GM21723 (cell line): ENCODE data around the gene ZNF584.
"Not testable (repeated sequence)": the region's sequence is repeated elsewhere in the genome, so short reads cannot be mapped to it uniquely, and the experiment has no call there.

Experiments used
- ATAC-seq: cut with Tn5 transposase; IDR thresholded peaks from one replicate; pipeline ENCODE4 v1.9.1; 2021; ENCODE audit warnings: mild to moderate bottlenecking, moderate library complexity; ENCODE audit not compliant: unreplicated experiment

The ZNF584 gene

DNA sequence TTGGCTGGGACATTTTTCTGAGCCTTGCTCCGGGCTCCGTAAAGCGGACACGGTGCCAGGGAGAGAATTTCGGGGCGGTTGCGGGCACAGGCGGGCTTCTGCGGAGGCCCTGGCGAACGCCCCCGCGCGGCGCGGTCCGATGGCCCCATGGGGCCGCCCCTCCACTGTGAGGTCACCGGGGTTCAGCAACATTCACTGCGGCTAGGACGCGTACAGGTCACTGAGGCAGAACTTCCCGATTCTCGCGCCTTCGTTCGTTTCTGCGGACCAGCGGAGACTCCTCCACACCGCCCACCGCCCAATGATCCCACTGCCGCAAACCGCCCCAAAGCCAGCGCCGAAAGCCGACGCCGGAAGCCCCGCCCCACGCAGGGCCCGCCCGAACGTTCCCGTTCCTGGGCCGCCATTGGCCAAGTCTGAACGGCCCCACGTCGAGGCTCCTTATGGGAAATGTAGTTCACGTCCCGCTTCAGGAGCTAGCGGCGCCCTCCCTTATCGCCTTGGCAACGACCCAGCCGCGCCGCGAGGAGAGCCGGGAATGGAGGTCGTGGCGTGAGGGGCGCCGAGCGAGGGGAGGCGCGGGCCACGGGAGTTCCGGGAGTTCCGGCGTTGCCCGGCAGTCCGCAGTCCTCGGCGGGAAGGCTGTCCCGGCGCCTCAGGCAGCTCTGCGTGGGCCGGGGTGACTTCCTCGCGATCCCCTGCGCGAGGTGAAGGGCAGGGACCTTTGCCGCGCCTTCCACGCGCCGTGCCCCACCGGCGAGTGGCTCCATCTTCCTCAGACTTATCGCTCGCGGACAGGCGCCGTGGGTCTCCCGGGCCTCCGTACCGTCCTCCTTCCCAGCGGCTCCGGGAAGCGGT lies at the start of gene ZNF584:
Gene ZNF584, plus strand, starts transcription at position 498 of the 858 bp plus-strand sequence. CDS start 499 bp downstream, outside the sequence.
- peak; percentile 90 for ATAC-seq

DNA sequence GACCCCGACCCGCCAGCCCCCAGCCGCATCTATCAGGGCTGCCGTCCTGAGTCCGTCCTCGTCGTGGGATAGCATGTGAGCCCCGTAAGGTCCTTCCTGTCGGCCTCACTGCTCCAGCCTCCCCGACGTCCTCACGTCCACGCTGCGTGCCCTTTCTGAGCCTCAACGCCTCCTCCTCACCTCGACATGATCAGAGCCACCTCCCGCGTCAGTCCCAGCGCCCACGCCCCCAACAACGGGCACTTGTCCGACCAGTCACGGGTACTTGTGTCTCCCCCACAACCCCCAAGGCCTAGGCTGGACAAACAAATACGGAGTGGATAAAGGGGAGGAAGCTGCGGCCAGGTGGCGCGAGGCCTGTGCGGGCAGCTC lies 46.6 kb upstream of the ZNF584 start:
- ATAC-seq = peak; percentile 31

DNA sequence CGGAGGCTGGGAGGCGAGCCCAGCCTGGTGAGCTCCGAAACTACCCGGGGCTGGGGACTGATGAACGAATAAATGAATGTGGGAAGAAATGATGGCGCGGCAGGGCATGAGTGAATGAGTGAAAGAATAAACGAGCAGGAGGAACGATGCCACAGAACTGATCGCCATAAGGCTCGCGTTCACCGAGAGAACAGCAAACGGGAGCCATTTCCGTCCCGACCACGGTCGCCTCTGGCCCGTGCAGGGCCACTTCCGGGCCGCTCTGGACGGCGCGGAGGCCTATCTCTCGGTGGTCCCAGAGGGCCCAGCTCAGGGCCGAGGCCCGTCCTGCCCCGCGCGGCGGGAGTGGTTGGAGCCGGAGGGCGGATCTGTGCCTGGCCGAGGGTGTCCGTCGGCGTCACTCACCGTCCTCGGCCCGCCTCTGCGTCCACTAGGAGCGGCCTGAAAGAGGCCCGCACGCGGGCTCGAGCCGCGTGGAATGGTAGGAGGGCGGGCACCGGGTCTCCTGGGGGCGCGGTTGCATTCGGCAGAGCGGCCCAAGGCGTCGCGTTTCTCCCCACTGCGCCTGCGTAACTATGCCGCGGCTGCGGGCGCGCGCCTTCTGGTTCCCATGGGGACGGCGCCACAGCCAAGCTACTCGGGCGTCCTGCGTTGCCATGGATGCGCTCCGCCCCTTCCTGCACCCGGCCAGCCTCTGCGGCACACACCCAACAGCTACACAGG lies 46.0 kb upstream of the ZNF584 start, which contains the start of gene ZNF497:
Gene ZNF497, minus strand, starts transcription at position 480 of the 723 bp plus-strand sequence. CDS start 5,116 bp downstream, outside the sequence.
- peak; percentile 85 for ATAC-seq

DNA sequence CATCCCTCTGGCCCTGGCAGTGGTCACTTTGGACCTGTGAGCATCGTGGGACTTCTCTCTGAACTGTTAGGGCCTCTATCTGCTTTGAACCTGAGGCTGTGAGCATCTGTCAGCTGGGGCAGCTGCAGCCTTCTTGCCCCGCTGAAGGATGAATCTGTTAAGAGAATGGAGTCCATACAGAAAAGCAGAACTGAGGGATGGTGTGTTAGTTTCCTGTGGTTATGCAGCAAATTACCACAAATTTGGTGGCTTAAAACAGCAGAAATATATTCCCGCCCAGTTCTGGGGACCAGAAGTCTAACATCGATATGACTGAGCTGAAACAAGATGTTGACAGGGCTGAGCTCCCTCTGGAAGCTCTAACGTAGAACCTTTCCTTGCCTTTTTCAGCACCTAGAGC lies 44.3 kb upstream of the ZNF584 start:
- no peak for ATAC-seq

DNA sequence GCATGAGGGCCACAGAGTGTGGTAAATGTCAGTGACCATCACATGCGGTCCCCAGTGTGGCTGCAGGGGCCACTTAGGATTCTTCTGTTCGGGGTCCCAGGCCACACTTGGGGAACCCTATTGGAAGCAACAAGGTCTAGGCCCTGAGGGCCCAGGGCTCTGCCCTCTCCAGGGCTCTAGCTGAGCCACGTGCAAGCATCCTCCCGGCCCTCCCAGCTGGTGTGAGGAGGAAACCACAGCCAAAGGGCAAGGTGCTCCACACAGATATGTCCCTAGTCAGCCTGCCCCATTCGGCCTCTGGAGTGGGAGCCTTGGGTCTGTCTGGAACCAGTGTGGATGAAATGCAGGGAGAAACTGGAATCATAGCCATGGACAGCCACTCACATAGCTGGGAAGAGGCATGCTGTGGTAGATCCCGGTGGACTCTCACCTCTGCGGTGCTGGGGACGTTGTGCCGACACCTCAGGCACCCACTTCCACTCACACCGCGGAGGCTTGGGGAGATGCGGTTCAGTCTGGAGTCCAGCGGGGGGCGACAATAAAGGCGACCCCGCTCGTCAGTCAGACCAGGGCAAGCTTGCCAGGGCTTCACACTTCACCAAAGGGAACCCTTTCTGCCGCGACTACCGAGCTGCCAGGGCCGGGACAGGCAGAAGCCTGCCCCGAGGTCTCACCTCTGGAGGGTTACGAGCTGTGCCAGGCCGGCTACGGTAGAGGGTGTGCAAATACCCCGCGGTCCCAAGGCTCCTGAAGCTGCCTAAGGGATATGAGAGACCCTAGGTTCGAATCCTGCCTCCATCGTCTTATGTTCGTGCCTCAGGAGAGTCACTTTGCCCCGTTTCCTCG lies 41.6 kb upstream of the ZNF584 start:
- no peak for ATAC-seq

DNA sequence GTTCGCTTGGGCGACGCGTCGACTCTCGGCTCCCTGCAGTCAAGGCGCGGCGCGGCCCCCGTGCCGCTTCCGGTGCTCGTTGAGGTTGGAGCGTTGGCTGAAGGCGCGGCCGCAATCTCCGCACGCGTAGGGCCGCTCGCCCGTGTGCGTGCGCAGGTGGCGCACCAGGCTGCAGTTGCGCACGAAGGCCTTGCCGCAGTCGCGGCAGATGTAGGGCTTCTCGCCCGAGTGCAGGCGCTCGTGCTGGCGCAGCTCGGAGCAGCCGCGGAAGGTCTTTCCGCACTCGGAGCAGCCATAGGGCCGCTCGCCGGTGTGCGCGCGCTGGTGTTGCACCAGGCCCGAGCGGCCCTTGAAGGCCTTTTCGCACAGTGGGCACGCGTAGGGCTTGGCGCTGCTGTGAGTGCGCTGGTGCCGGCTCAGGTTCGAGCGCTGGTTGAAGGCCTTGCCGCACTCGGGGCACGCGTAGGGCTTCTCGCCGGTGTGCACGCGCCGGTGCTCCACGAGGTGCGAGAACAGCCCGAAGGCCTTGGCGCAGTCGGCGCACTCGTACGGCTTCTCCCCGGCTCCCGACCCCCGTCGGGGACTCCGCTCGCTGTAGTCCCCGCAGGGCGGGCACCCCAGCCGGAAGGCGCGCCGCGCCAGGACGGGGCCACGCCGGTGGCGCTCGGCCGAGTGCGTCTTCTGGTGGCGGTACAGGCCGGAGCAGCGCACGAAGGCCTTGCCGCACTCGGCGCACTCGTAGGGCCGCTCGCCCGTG lies 40.6 kb upstream of the ZNF584 start:
- ATAC-seq = no peak

DNA sequence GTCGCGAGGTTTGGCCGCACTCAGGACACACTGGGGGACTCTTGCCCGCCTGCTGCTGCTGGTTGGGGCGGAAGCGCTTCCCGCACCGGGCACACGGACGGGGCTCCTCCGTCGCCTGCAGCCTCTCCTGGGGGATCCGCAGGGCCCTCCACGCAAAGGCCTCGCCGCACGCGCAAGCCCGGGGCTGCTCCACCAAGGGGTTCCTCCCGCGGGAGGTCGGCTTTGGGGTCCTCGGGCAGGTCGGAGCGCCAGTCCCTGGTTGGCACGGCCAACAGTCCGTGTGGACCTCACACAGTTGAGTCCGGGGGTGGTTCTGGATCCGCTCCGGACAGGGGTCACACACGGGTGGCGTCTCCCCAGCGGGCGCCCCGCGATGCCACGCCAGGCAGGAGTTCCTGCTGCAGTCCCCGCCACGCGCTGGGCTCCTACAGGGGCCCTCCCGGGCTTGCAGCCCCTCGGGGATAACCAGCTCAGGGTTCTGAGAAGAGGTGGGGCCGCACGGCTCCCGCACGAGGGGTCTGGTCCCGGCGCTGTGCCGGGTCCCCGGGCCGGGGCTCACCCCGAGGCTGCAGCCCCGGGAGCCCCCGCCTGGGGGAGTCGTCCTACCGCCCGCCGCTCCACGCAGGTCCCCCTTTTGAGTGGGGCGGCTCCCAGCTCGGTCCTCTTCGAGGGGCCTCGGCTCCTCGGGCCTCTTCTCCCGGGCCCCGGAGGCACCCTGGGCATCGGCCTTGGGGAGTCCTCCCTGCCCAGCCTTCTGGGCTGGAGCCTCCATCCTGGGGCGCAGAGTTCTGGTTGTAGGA lies 39.7 kb upstream of the ZNF584 start:
- no peak for ATAC-seq

DNA sequence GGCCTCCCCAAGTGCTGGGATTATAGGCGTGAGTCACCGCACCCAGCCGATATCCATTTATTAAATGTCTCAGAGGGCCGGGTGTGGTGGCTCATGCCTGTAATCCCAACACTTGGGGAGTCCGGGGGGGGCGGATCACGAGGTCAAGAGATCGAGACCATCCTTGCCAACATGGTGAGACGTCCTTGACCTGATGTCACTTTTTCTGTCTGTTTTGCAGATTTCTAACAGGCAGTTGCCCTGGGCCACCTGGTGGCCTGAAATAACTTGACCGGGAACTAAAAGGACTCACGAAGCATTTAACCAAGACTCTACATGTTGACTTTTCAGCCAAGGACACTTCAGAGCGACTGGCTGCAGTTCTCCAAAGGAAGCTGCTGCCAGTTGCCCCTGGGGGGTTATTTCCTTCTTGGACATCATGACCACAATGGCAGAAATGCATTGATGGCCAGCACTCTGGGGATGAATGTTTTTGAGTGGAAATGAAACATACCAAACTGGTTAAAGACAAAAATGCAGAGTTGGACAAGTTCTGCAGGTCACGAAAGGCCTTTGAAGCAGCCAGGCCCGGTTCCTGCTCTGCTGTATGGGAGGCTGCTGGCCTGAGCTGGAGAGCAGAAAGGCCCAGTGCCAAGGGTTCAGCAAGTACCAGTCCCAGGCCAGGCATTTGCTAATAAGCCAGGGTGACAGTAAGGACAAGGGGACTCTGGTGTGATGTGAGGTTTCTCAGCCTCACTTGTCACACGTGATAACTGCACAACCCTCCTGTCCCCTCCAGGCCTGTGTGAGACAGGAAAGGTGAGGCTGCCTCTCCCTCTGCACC lies 35.9 kb upstream of the ZNF584 start:
- ATAC-seq = no peak

DNA sequence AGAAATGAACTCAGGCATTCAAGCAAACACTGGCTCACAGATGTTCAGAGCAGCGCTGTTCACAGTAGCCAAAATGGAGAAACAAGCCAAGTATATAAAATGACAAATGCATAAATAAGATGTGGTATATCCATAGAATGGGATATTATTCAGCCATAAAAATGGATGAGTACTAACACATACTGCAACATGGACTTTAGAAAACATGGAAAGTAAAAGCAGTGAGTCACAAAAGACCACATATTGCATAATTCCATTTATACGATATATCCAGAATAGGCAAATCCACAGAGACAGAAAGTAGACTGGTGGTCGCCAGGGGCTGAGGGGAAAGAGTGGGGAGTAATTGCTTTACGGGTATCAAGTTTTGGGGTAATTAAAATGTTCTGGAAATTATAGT lies 34.2 kb upstream of the ZNF584 start:
- no peak for ATAC-seq

DNA sequence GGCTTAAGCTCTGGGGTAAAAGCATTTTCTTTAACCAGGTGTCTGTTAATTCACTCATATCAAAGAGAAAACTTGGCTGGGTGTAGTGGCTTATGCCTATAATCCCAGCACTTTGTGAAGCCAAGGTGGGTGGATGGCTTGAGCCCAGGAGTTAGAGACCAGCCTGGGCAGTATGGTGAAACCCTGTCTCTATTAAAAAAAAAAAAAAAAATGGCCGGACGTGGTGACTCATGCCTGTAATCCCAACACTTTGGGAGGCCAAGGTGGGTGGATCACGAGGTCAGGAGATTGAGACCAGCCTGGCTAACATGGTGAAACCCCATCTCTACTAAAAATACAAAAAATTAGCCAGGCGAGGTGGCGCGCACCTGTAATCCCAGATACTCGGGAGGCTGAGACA lies 31.7 kb upstream of the ZNF584 start:
- ATAC-seq = not testable (repeated sequence)

DNA sequence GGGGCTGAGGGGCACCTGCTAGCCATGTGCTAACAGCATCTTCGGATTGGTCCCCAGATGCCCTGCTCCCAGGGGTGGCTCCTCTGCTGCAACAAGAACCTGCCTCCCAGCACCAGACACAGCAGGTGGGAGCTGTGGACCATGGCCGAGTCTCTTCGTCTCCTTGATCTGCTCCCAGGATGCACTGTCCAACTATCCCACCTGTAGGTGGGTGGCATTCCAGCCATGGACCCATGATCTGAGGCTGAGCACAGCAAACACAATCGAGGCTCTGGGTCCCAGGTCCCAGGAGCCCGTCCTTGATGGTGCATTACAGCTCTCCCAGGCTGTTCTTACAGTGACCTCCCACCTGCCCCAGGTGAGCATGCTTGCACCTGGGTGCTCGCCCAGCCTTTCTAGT lies 29.2 kb upstream of the ZNF584 start:
- no peak for ATAC-seq

DNA sequence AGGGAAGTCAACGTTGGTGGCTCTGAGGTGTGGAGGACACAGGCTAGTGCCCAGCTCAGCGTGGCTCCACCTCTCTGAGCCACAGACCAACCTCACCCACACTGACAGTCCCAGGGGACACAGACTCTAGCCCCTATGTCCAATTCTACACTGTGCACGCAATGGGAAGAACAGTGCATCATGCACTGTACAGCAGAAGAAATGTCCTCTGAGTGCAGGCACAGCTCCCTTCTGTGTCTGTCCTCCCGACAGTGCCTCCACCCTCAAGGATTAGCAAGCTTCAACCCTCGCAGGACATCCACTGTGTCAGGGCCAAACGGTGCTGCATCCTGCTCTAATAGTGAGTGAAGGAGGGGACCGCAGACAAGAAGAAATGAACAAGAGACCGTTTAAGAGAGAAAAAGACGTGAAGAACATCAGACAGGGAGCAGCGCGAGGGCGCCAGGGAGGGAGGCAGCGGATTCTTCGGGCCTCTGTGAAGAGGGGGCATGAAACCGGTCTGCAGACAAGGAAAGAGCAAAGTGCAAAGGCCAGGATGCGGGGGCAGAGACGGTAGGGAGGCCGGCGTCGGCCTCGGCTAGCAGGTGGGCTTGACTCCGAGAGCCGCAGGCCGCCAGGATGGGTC lies 28.3 kb upstream of the ZNF584 start:
- ATAC-seq = peak; percentile 2

DNA sequence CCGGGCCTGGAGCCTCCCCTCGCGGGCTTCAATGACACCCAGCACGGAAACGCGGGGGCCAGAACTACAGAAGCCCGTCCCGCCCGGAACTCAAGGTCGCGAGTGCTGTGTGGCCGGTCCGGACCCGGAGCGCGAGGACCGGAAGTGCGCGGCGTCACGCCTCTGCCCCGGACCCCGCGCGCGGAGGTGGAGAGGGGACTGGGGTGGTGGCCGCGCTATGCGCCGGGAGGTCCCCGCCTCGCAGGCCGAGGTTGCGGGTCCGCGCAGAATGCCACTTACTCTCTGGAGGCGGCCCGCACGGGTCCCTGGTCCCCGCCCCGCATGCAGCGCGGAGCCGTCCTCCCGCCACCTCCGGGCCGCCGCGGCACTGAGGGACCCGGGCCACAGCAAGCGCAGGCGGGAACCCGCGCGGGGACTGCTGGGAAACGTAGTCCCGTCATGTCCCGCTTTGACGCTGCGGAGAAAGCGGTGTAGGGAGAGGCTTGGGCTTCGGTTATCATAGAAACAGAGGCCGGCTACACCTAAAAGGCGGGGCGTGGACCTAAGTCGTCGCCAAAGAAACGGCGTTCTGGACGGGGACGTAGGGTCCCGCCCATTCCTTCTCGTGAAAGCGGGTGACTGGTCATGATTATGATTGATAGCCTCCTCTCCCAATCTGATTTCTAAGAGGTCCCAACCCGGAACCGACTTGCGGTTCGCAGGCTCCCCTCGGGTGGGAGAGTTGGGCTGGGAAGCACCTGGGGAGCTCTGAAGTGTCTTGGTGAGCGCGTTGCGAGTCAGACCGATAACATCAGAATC lies 27.6 kb upstream of the ZNF584 start, which contains the start of gene ZNF837:
Gene ZNF837, minus strand, starts transcription at position 369 of the 798 bp plus-strand sequence. CDS start 11,698 bp downstream, outside the sequence.
- peak; percentile 75 for ATAC-seq

DNA sequence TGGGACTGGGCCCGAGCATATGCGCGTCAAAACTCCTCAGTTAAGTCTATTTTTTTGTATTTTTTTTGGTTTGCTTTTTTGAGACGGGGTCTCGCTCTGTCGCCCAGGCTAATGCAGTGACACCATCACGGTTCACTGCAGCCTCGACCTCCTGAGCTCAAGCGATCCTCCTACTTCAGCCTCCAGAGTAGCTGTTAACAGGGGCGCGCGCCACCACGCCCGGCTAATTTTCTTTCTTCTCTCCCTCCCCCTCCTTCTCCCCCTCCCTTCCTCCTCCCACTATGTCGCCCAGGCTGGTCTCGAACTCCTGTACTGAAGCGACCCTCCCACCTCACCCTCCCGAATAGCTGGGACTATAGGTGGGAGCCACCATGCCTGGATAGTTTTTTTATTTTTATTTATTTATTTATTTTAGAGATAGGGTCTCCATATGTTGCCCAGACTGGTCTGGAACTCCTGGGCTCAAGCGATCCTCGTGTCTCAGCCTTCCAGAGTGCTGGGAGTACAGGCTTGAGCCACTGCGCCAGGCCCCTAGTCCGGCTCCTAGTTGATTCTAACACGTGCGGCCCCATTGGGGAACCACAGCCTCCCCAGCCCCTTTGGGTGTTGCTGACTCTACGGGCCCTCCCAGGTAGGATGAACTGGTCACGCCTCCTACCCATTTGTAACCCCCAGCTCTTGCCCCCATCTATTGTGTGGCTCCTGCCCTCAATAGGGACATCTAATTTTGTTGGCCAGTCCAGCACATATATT lies 26.8 kb upstream of the ZNF584 start:
- ATAC-seq = no peak

DNA sequence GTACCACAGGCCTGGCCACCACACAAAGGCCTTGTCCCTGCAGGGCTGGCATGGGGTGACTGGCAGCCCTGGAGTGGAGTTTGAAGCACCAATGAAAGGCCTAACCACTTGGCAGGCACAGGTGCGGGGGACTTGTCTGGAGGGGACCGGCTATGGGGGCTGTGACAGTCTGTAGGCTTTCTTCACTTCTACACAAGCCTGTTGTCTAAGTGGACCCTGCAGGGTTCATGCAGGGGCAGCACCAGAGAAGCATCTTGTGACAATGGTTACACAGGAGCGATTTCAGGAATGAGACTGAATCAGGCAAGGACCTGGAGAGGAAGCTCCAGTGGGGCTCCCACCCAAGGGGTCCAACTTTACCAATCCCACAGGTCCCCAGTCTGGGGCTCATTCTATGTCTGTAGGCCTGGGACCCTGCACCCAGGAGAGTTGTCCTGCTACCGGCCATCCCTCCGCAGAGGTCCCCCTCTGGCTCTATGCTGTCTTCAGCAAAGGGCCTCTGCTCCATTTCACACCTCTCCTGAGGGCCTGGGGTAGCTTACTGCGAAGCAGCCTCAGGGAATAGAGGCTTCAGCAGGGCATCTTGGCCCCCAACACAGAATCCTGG lies 25.3 kb upstream of the ZNF584 start:
- no peak for ATAC-seq

DNA sequence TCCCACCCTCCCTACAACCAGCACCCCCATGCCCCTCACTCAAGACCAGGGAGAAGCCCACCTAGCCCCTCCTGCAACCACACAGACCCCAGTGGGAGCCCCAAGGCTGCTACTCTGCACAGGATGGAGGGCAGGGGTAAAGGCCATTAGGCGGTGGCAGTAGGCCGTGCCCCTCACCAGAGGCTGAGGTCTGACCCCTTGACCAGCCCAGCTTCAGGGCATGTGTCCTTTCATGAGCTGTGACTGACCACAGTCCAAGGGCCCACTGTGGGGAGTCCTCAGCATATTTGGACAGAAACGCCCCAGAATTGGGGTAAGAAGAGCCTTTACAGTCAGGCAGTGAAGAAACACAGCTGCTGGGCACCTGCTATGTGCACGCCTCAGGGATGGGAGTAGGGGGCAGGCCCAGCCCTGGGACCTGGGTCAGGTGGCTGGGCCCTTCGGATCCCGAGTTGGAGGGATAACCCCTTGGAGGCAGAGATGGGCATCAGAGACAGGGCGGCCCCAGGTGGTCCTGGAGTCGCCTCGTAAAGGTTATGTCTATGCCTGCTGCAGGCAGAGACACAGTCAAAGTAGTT lies 23.0 kb upstream of the ZNF584 start:
- ATAC-seq = no peak
